HepG2 (cell line): ENCODE measurements around the gene CEP20. TPM values are rescaled to one million over a fixed set of nuclear protein-coding genes. Genes with fewer than 3 reads are reported as not detected.
A peak's percentile ranks its signal among the peaks of the same experiment; 100 is the strongest.

Experiments
- AGO1 ChIP-seq: fragments of 200-400 bp; formaldehyde crosslinking; IDR thresholded peaks from 2 replicates; pipeline ENCODE4 v1.6.1; 2017; ENCODE audit warnings: mild to moderate bottlenecking, low read depth, low read length, moderate library complexity; ENCODE audit not compliant: poor library complexity, severe bottlenecking
- ATF7-NPFF ChIP-seq: sonication (generic); formaldehyde crosslinking; IDR thresholded peaks from 2 replicates; pipeline ENCODE4 v1.8.1; 2023; ENCODE audit warnings: mild to moderate bottlenecking, low read depth, missing genetic modification reagents, moderate library complexity
- CEBPG ChIP-seq: IDR thresholded peaks from 2 replicates; pipeline ENCODE4 v1.6.1; 2016
- CERS6 ChIP-seq: sonication (generic); formaldehyde crosslinking; IDR thresholded peaks from 2 replicates; pipeline ENCODE4 v1.5.0; 2020; ENCODE audit warnings: missing genetic modification reagents
- DBP ChIP-seq: sonication (generic); formaldehyde crosslinking; IDR thresholded peaks from 2 replicates; pipeline ENCODE4 v1.4.0; 2020; ENCODE audit warnings: missing genetic modification reagents; ENCODE audit errors: not compliant biosample characterization
- EHMT2 ChIP-seq: fragments of 200-600 bp; sonication (generic); IDR thresholded peaks from 2 replicates; pipeline ENCODE4 v1.7.0; 2017; ENCODE audit warnings: antibody characterized with exemption, low read depth, low read length, borderline replicate concordance
- FOXA1 ChIP-seq, 2 experiments: fragments of 450-650 bp in 1 of 2; sonication (generic) in 1 of 2; formaldehyde crosslinking in 1 of 2; IDR thresholded peaks; 2 replicates each; pipeline versions ENCODE4 v1.4.0 to v1.6.1; 2016 to 2020; ENCODE audit warnings: missing genetic modification reagents in 1 of 2
- JUNB ChIP-seq: sonication (generic); formaldehyde crosslinking; IDR thresholded peaks from 2 replicates; pipeline ENCODE4 v1.8.0; 2022; ENCODE audit warnings: missing genetic modification reagents, mild to moderate bottlenecking, borderline replicate concordance
- KAT2B ChIP-seq: fragments of 150-350 bp; IDR thresholded peaks from 2 replicates; pipeline ENCODE4 v1.6.1; 2014; ENCODE audit warnings: low read depth, low read length, borderline replicate concordance
- LRRFIP1 ChIP-seq: sonication (generic); formaldehyde crosslinking; conservative IDR thresholded peaks from 2 replicates; pipeline ENCODE4 v1.4.0; 2020; ENCODE audit warnings: missing genetic modification reagents
- MATR3 ChIP-seq: sonication (generic); formaldehyde crosslinking; IDR thresholded peaks from 2 replicates; pipeline ENCODE4 v1.4.0; 2020; ENCODE audit warnings: missing genetic modification reagents
- NCOA1 ChIP-seq: sonication (generic); formaldehyde crosslinking; IDR thresholded peaks from 2 replicates; pipeline ENCODE4 v1.9.0; 2021; ENCODE audit warnings: missing genetic modification reagents
- NCOA5 ChIP-seq: sonication (generic); formaldehyde crosslinking; IDR thresholded peaks from 2 replicates; pipeline ENCODE4 v1.4.0; 2020; ENCODE audit warnings: missing genetic modification reagents
- NFYB ChIP-seq: sonication (generic); formaldehyde crosslinking; IDR thresholded peaks from 2 replicates; pipeline ENCODE4 v1.4.0; 2020; ENCODE audit warnings: missing genetic modification reagents
- RFXANK ChIP-seq: IDR thresholded peaks from 2 replicates; pipeline ENCODE4 v1.6.1; 2016
- RXRB ChIP-seq: IDR thresholded peaks from 2 replicates; pipeline ENCODE4 v1.6.1; 2016; ENCODE audit warnings: borderline replicate concordance, missing genetic modification reagents, missing compliant biosample characterization
- ZBTB25 ChIP-seq: IDR thresholded peaks from 2 replicates; pipeline ENCODE4 v1.6.1; 2018; ENCODE audit warnings: missing genetic modification reagents
- ZNF160 ChIP-seq: sonication (generic); formaldehyde crosslinking; IDR thresholded peaks from 2 replicates; pipeline ENCODE4 v1.8.0; 2022; ENCODE audit warnings: mild to moderate bottlenecking, inconsistent platforms, missing genetic modification reagents
- ZNF232 ChIP-seq: sonication (generic); formaldehyde crosslinking; IDR thresholded peaks from 2 replicates; pipeline ENCODE4 v1.4.0; 2020; ENCODE audit warnings: missing genetic modification reagents, borderline replicate concordance
- ZNF253 ChIP-seq: sonication (generic); formaldehyde crosslinking; IDR thresholded peaks from 2 replicates; pipeline ENCODE4 v1.8.0; 2022; ENCODE audit warnings: mild to moderate bottlenecking, missing genetic modification reagents, borderline replicate concordance
- ZNF530 ChIP-seq: sonication (generic); formaldehyde crosslinking; IDR thresholded peaks from 2 replicates; pipeline ENCODE4 v1.5.0; 2020; ENCODE audit warnings: low read depth, mild to moderate bottlenecking, missing genetic modification reagents
- ZNF562 ChIP-seq: sonication (generic); formaldehyde crosslinking; IDR thresholded peaks from 2 replicates; pipeline ENCODE4 v1.8.0; 2022; ENCODE audit warnings: missing genetic modification reagents, borderline replicate concordance
- ZNF674 ChIP-seq: sonication (generic); formaldehyde crosslinking; IDR thresholded peaks from 2 replicates; pipeline ENCODE4 v1.5.0; 2020; ENCODE audit warnings: low read depth, mild to moderate bottlenecking, missing genetic modification reagents
- ZNF841 ChIP-seq: sonication (generic); formaldehyde crosslinking; IDR thresholded peaks from 2 replicates; pipeline ENCODE4 v1.8.1; 2023; ENCODE audit warnings: missing genetic modification reagents, borderline replicate concordance
- polyA plus RNA-seq, 8 experiments: library from polyadenylated mRNA; depleted of rRNA in 3 of 8; stranded (reverse) in 7 of 8; unstranded in 1 of 8; fragments of >200 nt; fragmentation: Illumina TruSeq in 4 of 8; extraction: Trizol in 4 of 8; gene quantifications; 2 replicates each; pipeline versions ENCODE4 v1.2.1 to v1.2.3, GENCODE V29; 2011 to 2016; ENCODE audit warnings: low read depth in 4 of 8, missing spikeins in 1 of 8, mixed read lengths in 1 of 8; ENCODE audit not compliant: insufficient read depth in 1 of 8
- total RNA-seq, 5 experiments: library from RNA; depleted of rRNA; stranded (reverse); fragments of >200 nt; fragmentation: Illumina TruSeq; extraction: Trizol; gene quantifications; 2 replicates each; pipeline ENCODE4 v1.2.3, GENCODE V29; 2016; ENCODE audit warnings: low read depth in 1 of 5

The CEP20 gene
- total and polyA plus RNA-seq, 2 of the 13 experiments (the other 11 are each of a cell fraction or from before 2014, with no cell fraction given), result 53.0 to 54.1 TPM

GRCh38 chr16:15888072-15888976 lies at the start of gene CEP20 (continued):
- TF ChIP-seq DBP (CRISPR knock-in tag) (peak; percentile 92), CEBPG (CRISPR knock-in tag) (peak; percentile 69), ZBTB25 (CRISPR knock-in tag) (no peak), ZNF562 (CRISPR knock-in tag) (no peak), RXRB (CRISPR knock-in tag) (no peak), LRRFIP1 (CRISPR knock-in tag) (no peak), JUNB (no peak), RFXANK (CRISPR knock-in tag) (no peak; the same call in 1 of the 2 replicates), AGO1 (peak; percentile 74), MATR3 (no peak), KAT2B (no peak), ATF7-NPFF (CRISPR knock-in tag) (peak; percentile 39), ZNF674 (CRISPR knock-in tag) (no peak), ZNF232 (peak; percentile 78; the same call in 1 of the 2 replicates), CERS6 (CRISPR knock-in tag) (no peak), ZNF530 (CRISPR knock-in tag) (no peak), ZNF160 (CRISPR knock-in tag) (no peak), NCOA5 (CRISPR knock-in tag) (no peak), NCOA1 (no peak), ZNF841 (CRISPR knock-in tag) (no peak), NFYB (CRISPR knock-in tag) (peak; percentile 95), EHMT2 (no peak), FOXA1 (IDR thresholded peaks at IDR 0.05) (no peak), FOXA1 (CRISPR knock-in tag; IDR thresholded peaks at IDR 0.05) (no peak), ZNF253 (CRISPR knock-in tag) (no peak)
